Stimulated activated naive CD8-positive, alpha-beta T cell treated with anti-CD3 and anti-CD28 coated beads, Interleukin-15, amount 100 ng/mL, for 72 hours (primary cell): ENCODE measurements around the gene PSMD13.
A peak's percentile ranks its signal among the peaks of the same experiment; 100 is the strongest.
"Not testable (repeated sequence)": the region's sequence is repeated elsewhere in the genome, so short reads cannot be mapped to it uniquely, and the experiment has no call there.

Source experiments
- ATAC-seq: fragments of 150-1000 bp; cut with Tn5 transposase; 2 replicates; pipeline ENCODE4 v1.10.0; 2021; ENCODE audit warnings: mild to moderate bottlenecking, moderate library complexity
- DNase-seq, 2 donors: peaks; one replicate each; pipeline ENCODE4 v3.0.0; 2021 to 2022
- H3K27ac Mint-ChIP-seq, 2 donors: one replicate each; pipeline ENCODE4 v1.8.0; 2022; ENCODE audit warnings: mild to moderate bottlenecking in 2 of 2, mixed read lengths in 2 of 2, moderate library complexity in 2 of 2
- H3K27me3 Mint-ChIP-seq: one replicate; pipeline ENCODE4 v1.8.0; 2022; ENCODE audit warnings: mixed read lengths
- H3K4me1 Mint-ChIP-seq: one replicate; pipeline ENCODE4 v1.8.0; 2022; ENCODE audit warnings: mild to moderate bottlenecking, mixed read lengths
- H3K4me3 Mint-ChIP-seq, 2 donors: one replicate each; pipeline ENCODE4 v1.8.0; 2022; ENCODE audit warnings: mild to moderate bottlenecking in 2 of 2, mixed read lengths in 2 of 2, moderate library complexity in 1 of 2
- H3K9me3 Mint-ChIP-seq, 2 donors: one replicate each; pipeline ENCODE4 v1.8.0; 2022; ENCODE audit warnings: mixed read lengths in 2 of 2

Gene PSMD13

GRCh38 chr11:210122-210802 is 26.5 kb upstream of the PSMD13 start:
- H3K27ac Mint-ChIP-seq, result peak overlapping the region; percentile 52 to 71
- H3K4me3 Mint-ChIP-seq, result peak overlapping the region; percentile 91 to 94
- H3K9me3 Mint-ChIP-seq, result no peaks in the 10 kb centered on the region
- H3K27me3 Mint-ChIP-seq, result no peaks in the 10 kb centered on the region
- no peak for ATAC-seq
- peaks cover 51% of the 10 kb centered on the region for H3K4me1 Mint-ChIP-seq
- no peak for DNase-seq

- peak overlapping the region in 1 of 2 donors; percentile 25 for H3K27ac Mint-ChIP-seq
- H3K4me1 Mint-ChIP-seq, result peaks cover 46% of the 10 kb centered on the region
- ATAC-seq (no peak), DNase-seq (no peak)
- H3K4me3 Mint-ChIP-seq, result peak overlapping the region; percentile 26 to 91
- H3K27me3 Mint-ChIP-seq, result no peaks in the 10 kb centered on the region
- H3K9me3 Mint-ChIP-seq, result no peaks in the 10 kb centered on the region
Observed at GRCh38 chr11:210803-211180, 26.0 kb upstream of the PSMD13 start.

DNA sequence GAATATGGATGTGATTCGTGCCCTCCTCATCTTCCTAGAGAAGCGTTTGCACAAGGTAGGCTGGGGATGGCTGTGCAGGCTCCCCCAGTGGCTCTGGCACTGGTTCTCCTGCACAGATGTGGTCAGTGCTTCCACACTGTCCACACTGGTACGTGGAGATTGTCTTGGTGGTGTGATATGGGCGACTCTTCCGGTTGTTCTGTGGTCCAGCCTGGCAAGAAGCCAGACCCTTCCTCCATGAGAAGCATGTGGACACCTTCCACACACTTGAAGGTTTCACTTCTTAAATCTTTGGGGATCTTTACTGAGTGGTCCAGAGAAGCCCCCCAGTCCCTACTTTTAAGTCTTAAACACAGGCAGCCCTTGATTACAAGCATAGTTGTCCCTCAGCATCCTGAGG is 25.5 kb upstream of the PSMD13 start:
- DNase-seq, result no peak
- peak overlapping the region in 1 of 2 donors; percentile 80 for H3K27ac Mint-ChIP-seq
- peaks cover 41% of the 10 kb centered on the region for H3K4me1 Mint-ChIP-seq
- H3K9me3 Mint-ChIP-seq, result no peaks in the 10 kb centered on the region
- ATAC-seq, result no peak
- no peak overlapping the region for H3K4me3 Mint-ChIP-seq
- no peaks in the 10 kb centered on the region for H3K27me3 Mint-ChIP-seq

DNA sequence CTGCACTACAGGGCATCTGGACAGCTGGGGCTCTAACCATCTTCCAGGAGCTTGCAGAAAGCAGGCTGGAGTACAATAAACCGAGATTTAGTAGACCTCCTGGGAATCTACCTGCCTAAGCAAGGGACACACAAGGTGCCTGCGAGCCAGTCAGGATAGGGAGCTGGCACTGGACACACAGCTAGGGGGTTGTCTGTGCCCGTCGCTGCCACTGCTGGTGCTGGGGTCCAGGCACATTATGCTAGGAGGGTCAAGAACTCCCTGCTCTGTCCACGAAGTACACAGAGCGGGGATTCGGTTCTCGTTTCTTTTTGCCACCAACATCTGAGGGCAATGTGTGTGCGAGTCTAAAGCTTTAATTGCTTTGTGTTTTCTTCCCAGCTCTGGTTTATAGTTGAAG is 25.0 kb upstream of the PSMD13 start:
- Mint-ChIP-seq H3K9me3 (no peaks in the 10 kb centered on the region), H3K27ac (peak overlapping the region; percentile 40 to 80), H3K27me3 (no peaks in the 10 kb centered on the region), H3K4me3 (no peak overlapping the region), H3K4me1 (peaks cover 40% of the 10 kb centered on the region)
- DNase-seq, result no peak
- no peak for ATAC-seq

DNA sequence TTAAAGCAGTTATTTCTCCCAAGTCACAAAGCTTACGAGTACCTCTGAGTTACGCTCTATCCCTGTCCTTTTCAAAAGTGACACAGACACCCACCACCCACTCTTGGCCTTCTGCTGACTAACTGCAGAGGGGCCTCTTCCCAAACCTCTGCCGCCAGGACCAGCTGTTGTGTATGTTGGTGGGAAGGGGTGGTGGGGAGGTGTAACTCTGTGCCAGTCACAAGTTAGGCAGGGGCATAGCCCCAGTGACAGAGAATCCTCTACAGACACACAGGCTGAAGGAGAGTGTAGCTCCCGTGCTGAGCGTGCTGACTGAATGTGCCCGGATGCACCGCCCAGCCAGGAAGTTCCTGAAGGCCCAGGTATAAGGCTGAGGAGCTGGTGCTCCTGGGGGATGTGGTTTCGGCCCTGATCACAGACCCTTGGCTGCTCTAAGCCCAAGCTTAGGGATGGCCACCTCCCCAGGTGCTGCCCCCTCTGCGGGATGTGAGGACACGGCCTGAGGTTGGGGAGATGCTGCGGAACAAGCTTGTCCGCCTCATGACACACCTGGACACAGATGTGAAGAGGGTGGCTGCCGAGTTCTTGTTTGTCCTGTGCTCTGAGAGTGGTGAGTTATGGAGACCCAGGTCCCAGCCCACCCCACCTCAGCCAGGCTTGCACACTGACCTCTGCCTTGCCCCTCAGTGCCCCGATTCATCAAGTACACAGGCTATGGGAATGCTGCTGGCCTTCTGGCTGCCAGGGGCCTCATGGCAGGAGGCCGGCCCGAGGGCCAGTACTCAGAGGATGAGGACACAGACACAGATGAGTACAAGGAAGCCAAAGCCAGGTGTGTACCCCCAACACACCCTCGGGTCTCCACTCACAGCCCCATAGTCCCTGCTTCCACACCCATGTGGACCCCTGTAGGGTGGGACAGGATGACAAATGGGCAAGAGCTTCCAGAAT is 24.4 kb upstream of the PSMD13 start:
- Mint-ChIP-seq H3K27me3 (no peaks in the 10 kb centered on the region), H3K27ac (peak overlapping the region in 1 of 2 donors; percentile 40), H3K9me3 (no peaks in the 10 kb centered on the region), H3K4me1 (peaks cover 45% of the 10 kb centered on the region), H3K4me3 (no peak overlapping the region)
- no peak for DNase-seq
- ATAC-seq, result no peak

DNA sequence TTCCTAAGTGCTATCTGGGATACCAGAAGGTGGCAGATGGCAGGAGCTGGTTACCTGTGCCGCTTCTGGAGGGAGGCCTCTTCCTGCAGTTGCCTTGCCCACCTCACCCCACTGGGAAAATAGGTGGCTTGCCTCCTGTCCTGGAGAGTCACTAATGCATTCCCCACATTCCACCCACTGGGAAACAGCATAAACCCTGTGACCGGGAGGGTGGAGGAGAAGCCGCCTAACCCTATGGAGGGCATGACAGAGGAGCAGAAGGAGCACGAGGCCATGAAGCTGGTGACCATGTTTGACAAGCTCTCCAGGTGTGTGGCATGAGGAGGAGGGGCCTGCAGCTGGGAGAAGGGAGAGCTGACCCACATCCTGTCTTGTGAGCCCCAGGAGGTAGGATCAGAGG is 23.7 kb upstream of the PSMD13 start:
- Mint-ChIP-seq H3K27ac (peak overlapping the region in 1 of 2 donors; percentile 45), H3K4me1 (peaks cover 51% of the 10 kb centered on the region), H3K4me3 (no peak overlapping the region), H3K27me3 (no peaks in the 10 kb centered on the region), H3K9me3 (no peaks in the 10 kb centered on the region)
- DNase-seq (no peak), ATAC-seq (no peak)

GRCh38 chr11:214083-214482 is 22.7 kb upstream of the PSMD13 start:
- ATAC-seq (no peak), DNase-seq (no peak)
- Mint-ChIP-seq H3K4me1 (peaks cover 46% of the 10 kb centered on the region), H3K27ac (no peak overlapping the region), H3K27me3 (no peaks in the 10 kb centered on the region), H3K4me3 (no peak overlapping the region), H3K9me3 (no peaks in the 10 kb centered on the region)

- no peaks in the 10 kb centered on the region for H3K27me3 Mint-ChIP-seq
- no peak overlapping the region for H3K4me3 Mint-ChIP-seq
- ATAC-seq (no peak), DNase-seq (no peak)
- peak overlapping the region in 1 of 2 donors; percentile 38 for H3K27ac Mint-ChIP-seq
- H3K4me1 Mint-ChIP-seq, result peaks cover 31% of the 10 kb centered on the region
- no peaks in the 10 kb centered on the region for H3K9me3 Mint-ChIP-seq
Observed at GRCh38 chr11:215581-216037, 21.2 kb upstream of the PSMD13 start.

- H3K27me3 Mint-ChIP-seq, result no peaks in the 10 kb centered on the region
- H3K27ac Mint-ChIP-seq, result no peak overlapping the region
- ATAC-seq (no peak), DNase-seq (no peak)
- no peak overlapping the region for H3K4me3 Mint-ChIP-seq
- H3K9me3 Mint-ChIP-seq, result no peaks in the 10 kb centered on the region
- H3K4me1 Mint-ChIP-seq, result peaks cover 23% of the 10 kb centered on the region
Observed at GRCh38 chr11:216081-216974, 20.4 kb upstream of the PSMD13 start.

GRCh38 chr11:217704-218103 is 19.1 kb upstream of the PSMD13 start:
- no peak overlapping the region for H3K27ac Mint-ChIP-seq
- ATAC-seq (no peak), DNase-seq (no peak)
- no peak overlapping the region for H3K4me3 Mint-ChIP-seq
- H3K4me1 Mint-ChIP-seq, result peaks cover 19% of the 10 kb centered on the region
- H3K27me3 Mint-ChIP-seq, result no peaks in the 10 kb centered on the region
- no peaks in the 10 kb centered on the region for H3K9me3 Mint-ChIP-seq

DNA sequence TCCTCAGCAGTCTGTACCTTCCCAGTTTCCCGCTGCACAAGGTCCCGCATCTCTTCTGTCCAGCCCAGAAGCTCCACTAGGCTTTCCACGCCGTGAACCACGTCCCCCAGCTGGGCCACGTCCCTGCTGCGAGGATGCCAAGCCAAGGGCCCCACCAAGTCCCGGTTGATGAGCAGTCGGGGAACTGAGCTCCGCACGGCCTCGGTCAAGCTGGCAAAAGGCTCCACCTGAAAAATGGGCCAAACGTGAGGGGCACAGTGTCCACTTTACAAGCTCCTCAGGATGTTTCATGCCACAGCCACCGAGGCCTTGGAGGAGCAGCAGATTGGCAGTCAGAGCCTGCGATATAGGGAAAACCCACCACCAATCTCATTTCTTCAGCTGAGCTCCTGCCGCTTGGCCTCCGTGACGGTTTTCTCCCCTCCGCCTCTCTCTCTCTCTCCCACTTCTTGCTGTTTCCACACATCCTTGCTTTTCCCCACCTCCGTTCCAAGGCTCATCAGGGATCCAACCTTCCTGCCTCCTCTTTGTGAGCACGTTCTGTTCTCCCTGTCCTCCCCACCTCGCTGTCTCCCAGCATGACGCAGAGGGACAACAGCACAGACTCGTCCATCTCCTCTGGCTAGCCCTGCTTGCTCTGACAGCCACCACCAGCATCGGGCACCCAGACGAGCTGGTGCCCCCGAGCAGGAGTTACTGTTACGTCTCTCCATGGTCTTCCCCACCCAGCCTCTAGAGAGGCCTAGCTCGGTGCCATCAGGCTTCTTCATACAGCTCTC is 17.8 kb upstream of the PSMD13 start:
- no peak for DNase-seq
- Mint-ChIP-seq H3K27ac (peak overlapping the region in 1 of 2 donors; percentile 55), H3K27me3 (no peaks in the 10 kb centered on the region), H3K9me3 (no peaks in the 10 kb centered on the region), H3K4me3 (no peak overlapping the region), H3K4me1 (peaks cover 11% of the 10 kb centered on the region)
- ATAC-seq, result no peak

DNA sequence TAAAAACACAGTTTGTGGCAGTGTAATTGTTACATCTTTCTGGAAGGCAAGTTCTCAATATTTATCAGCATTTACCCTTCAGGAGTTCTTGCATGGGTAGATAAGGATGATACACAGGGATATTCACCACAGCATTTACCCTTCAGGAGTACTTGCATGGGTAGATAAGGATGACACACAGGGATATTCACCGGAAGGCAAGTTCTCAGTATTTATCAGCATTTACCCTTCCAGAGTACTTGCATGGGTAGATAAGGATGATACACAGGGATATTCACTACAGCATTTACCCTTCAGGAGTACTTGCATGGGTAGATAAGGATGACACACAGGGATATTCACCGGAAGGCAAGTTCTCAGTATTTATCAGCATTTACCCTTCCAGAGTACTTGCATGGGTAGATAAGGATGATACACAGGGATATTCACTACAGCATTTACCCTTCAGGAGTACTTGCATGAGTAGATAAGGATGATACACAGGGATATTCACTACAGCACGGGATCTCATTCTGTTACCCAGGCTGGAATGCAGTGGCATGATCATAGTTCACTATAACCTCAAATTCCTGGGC is 16.0 kb upstream of the PSMD13 start:
- H3K4me3 Mint-ChIP-seq, H3K27me3 Mint-ChIP-seq, H3K9me3 Mint-ChIP-seq, H3K27ac Mint-ChIP-seq, ATAC-seq, DNase-seq: not testable (repeated sequence)
- peaks cover 16% of the 10 kb centered on the region for H3K4me1 Mint-ChIP-seq

DNA sequence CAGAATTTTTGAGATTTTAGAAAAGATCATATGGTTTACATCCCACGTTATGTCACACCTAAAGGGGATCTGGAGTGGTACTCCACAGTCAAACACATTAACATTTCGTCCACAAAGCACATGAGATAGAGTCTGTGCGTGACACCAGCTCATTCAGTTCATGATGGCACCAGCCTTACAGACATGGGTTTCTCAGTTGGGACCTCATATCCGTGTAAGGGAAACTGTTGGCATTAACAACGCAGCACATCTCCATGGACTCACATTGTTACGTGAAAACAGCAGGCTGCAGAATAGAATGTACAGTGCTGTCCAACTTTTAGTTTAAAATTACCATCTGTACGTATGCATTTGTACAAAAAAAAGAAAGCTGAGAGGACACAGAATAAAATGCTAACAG is 15.2 kb upstream of the PSMD13 start:
- Mint-ChIP-seq H3K9me3 (no peaks in the 10 kb centered on the region), H3K27me3 (no peaks in the 10 kb centered on the region), H3K27ac (no peak overlapping the region), H3K4me1 (peaks cover 22% of the 10 kb centered on the region), H3K4me3 (no peak overlapping the region)
- DNase-seq (no peak), ATAC-seq (no peak)

DNA sequence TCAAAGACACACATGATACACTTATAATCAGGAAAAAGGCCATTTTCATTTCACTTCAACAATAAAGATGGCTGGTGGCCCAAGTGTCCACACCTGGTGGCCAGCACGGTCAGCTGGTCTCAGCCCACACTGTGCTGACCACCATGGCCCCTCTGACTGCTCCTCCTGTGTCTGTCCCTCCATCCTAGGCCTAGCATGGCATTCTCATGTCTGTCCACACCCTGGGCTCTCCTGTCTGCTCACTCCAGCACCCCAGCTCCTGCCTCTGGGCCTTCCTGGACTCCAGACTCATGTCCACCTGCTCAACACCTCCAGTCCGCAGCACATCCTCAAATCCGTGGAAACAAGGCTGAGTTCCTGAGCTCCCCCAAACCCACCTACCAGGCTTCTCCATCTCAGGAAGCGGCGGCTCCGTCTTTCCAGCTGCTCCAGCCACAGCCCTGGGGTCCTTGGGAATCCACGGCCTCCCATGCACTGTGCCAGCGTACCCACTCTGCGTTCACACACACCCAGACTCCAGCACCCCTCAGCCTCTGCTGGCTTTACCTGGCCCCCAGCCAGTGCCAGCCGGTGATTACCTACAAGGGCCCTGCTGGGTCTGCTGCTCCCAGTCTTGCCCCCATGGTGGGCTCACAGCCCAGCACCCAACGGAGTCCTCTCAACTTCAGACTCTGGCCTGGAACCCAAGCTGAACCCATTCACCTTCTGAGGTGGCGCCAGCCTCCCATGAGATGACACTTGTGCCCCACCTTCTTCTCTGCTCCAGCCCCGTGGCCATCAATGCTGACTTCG is 14.6 kb upstream of the PSMD13 start:
- ATAC-seq (no peak), DNase-seq (no peak)
- no peaks in the 10 kb centered on the region for H3K9me3 Mint-ChIP-seq
- no peaks in the 10 kb centered on the region for H3K27me3 Mint-ChIP-seq
- no peak overlapping the region for H3K27ac Mint-ChIP-seq
- H3K4me1 Mint-ChIP-seq, result peaks cover 19% of the 10 kb centered on the region
- H3K4me3 Mint-ChIP-seq, result no peak overlapping the region
